Fibroblast of gingiva (primary cell): ENCODE measurements around the gene CYP11A1.

ENCODE experiments used
- DNase-seq: peaks from one replicate; pipeline ENCODE4 v3.0.0-alpha.2; 2011; ENCODE audit warnings: low read depth

CYP11A1 gene

DNA sequence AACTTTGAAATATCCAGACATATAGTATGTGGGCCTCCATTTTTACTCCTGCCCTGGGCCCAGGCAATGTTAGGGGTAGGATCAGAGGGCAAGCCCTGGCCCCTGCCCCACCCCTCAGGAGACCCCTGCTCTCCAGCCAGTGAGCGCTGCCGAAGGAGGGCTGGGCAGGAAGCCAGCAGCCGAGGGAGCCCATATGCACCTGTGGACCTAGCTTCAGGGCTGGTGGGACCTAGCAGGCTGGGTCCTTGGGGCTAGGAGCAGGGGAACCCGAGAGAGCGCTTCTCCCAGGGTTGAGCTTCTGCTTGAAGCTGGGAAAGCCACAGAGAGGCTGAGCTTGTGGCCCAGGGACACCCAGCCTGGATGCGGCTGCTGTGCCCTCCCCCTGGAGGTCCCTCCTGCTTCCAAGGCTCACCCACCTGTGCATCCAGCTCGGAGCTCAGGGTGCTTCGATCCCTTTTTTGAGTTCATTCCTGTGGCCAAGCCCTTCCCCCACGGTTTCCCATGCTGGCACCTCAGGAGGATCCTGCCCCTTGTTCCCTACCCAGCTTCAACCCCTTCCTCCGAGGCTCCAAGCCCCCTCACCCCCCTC, 21.0 kb upstream of the CYP11A1 start:
- DNase-seq = no peak

DNA sequence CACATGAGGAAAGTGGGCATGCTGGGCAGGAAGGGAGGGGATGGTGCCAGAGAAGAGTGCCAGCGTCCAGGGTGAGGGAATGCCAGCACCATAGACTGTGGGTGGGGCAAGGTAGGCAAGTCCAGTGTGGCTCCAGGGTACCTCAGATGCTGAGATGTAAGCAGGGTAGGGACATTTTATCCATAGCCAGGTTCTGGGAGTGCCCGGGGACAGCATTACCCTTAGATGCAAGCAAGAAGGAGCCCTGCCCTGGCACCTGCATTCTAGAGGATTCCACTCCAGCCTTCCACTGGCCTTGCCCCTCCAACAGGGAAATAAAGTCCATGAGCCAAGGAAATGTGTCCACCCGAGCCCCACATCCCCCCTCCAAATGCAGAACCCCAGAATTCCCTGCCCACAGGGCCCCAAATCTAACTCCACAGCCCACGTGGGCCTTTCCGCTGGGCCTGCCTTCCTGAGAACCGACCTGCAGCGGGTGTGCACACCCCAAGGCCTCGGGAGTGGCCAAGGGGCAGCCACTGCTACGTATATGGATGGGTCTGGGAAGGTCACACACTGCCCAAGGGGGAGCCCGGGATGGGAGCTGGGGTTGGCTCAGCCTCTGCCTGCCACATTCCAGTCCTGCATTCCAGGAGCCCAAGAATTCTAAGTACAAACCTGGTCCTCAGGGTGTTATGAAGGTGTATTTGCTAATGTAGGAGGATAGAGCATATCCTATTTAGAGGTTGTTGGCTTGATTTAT, 20.3 kb upstream of the CYP11A1 start:
- no peak for DNase-seq

DNA sequence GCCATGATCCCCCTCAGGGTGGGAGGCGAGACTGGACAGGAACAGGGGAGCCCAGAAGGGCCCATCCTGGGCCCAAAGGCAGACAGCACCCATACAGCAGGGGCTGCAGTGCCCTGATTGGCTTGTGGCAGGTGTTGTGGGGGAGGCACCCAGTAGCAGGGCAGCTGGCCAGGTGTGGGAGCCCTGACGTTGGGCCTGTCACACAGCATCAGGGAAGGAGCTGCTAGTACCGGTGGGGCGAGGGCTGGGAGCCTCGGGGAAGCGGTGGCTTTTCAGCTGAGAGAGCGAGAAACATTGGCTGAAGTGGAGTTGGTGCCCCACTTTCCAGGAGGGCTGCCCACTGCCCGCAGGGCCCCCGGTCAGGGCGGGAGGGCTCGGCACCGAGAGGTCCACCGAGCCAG, 19.7 kb upstream of the CYP11A1 start:
- no peak for DNase-seq

DNA sequence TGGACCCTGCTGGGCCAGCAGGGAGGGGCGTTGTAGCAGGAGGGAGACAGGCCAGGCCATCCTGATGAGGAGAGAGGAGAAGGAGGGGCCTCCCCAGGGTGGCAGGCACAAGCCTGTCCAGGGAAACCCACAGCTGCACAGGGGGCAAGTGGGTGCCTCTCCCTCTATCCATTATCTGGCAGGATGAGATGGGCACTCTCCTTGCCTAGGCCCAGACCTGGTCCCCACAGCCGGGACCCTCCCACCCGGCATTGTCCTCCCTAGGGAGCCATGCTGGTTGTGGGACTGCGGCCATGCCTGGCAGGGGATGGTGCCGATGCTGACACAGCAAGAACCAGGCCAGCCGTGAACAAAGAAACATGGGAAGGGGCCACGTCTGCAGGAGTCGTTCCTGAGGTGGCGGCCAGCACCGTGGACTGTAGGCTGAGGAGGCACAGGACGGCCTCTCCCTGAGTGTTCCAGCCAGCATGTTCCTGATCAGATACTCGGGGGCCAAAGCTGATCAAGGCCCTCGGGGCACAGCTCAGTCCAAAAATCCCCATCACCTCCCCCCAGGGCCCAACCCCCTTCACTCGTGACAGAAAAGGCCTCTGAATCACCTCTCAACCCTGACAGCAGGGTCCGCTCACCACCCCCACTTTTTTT, 19.2 kb upstream of the CYP11A1 start:
- DNase-seq = no peak

DNA sequence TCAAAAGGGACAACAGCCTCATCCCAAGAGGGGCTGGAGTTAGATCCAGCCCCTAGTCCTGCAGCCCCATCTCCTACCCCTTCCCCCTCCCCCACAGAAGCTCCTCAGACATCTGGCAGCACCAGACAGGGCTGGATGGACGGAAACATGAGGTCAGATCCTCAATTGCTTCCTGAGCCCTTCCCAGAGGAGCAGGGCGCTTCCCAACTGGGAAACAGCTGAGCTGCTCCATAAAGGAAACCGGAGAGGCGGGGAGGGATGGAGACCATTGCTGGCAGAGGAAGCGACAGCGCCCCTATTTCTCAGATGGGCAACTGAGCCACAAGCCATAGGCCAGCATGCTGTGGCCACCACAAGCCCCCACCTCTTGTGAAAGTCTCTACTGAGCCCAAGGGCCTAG, 18.3 kb upstream of the CYP11A1 start:
- no peak for DNase-seq

DNA sequence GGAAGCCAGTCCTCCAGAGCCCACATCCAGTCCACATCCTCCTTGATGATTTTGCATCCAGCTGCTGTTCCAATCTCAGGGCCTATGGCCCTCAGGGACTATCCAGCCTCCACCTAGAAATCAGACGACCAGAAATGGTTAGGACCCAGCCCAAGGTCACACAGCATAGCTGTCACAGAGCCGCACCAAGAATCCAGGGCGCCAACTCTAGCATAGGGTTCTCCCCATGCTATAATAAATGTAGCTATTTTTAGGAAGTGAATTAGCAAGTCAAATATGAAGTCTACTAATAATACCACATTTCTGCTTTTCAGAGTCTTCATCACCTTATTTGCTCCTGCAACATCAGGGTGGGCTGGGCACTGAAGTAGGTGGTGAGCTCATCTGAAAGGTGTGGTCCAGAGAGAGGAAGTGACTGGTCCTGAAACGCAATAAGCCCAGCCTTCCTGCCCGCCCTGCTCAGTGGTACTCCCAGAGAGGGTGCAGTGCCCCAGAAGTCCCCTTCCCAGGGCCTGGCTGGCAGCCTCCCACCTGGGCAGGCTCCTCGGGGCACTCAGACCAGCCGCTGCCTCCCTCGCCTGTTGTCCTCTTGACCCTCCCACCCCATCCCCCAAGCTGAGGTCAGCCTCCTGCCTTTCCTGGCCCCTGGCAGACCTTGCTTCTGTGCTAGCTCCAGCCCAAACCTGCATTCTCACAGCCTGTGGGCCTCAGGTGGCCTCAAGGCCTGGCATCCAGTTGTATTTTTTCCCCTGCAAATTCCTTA, 17.6 kb upstream of the CYP11A1 start:
- no peak for DNase-seq

DNA sequence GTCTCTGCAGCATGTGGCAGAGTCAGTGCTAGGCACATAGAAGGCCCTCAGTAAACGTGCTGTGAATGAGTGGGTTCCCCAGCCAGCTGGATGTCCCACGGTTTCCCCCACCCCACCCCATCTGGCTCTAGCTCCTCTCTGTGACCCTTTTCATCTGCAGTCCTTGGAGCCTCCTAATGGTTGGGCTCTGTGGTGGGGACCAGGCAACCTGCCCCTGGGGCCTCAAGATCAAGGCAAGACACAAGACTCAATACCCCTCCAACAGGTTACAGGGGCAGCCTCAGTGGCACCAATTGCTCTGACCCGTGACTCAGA, 17.1 kb upstream of the CYP11A1 start:
- no peak for DNase-seq

DNA sequence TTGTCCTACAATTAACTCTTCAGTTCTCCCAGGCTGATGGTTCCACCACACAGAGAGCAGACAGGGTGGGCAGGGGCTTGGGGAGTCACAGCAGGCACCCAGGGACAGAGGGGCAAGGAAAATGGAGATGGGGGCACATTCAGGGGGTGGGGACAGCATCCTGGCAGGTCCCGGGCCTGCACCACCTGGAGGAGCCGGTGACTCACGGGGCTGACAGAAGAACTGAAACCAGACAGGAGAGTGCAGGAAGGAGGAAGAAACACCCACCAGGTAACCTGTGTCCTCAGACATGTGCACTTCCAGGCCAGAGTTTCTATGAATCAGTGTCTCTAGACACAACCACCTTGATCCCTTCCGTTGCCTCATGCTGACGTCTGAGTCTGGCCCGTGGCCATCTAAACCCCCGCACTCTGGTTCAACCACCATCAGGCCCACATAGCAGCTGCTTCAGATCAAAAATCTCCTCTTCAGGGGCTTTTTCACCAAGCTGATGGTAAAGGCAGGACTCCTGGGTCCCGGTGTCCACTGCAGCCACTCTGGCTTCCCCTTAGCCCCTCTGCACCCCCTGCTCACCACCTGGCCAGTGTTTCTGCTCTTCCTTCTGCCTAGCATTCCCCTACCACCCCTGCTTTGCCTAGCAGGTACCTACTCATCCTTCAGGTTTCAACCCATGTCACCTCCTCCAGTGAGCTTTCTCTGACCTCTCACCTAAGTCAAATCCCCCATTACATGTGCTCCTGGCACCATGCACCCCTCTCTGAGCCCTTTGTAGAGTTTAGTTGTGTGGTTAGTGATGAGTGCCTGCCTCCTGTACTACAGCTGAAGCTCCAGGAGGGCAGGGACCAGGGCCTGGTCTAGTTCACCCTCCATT, 16.5 kb upstream of the CYP11A1 start:
- DNase-seq = no peak

DNA sequence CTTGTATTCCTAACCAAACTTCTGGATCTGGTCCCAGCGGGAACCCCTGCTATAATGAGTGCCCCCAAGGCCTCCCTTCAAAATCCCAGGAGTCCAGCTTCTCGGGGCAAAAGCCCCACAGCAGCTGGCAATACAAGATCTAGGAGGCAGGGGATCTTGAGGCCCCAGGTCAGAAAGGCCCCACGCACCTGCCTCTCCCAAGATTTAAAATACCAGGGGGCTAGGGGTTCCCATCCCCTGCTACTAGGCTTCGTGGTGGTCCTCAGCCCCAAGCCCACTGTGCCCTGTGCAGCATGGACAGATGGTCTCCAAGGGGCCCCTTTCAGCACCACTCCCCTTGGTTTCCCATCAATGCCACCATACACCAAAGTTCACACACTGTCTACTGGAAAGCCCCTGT, 15.8 kb upstream of the CYP11A1 start:
- no peak for DNase-seq

DNA sequence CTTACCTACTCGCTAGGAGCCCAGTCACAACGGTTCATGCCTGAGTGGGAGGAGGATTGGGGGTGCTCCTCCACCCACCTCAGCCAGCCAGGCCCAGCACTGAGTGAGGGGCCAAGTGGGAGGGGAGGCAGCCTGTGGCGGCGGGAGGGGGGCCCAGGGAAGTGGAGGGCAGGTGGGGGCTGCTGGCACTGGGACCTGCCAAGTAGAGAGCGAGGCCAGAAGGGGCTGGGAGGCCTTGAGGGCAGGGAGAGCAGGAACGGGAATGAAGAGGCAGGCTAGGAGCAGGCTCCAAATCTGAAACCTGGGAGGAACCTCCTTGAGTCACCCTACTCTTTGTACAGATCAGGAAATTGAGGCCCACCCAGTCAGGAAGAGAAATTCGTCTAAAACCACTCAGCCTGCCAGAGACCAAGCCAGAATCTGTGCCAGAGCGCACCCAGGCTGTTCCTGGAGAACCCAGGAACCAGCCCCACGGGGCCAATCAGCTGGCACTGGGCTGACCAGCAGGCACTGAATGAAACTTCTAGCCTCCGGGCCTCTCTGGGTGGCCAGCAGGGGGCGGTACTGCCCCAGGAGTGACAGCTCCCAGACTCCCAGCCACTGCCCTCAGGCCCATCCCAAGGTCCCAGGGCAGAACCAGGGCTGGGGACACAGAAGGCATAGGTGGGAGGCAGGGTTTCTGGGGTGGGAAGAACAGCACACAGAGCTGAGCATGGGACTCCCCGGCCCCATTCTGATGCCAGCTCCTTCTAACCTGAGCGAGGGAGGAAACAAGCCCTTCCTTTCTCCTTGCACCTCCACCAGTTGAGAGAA, 14.8 kb upstream of the CYP11A1 start:
- DNase-seq = peak; percentile 59

DNA sequence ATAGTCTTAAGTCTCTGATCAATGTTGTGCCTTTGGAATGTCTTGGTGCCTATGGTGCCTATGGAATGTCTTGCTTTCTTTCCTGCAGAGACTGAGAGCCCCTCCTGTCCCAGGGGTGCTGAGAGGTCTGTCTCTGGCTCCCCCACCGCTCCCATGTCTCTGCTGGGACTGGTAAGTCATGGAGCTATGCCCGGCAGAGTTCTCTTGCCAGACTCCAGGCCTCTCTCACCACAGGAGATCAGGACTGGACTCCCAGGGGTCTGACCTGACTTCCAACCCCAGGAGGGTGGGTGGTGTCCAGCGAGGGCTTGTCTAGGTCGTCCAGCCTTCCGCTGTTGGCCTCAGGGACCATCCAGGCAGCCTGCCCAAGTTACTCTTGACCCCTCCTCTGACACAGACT, 14.0 kb upstream of the CYP11A1 start:
- DNase-seq = no peak

DNA sequence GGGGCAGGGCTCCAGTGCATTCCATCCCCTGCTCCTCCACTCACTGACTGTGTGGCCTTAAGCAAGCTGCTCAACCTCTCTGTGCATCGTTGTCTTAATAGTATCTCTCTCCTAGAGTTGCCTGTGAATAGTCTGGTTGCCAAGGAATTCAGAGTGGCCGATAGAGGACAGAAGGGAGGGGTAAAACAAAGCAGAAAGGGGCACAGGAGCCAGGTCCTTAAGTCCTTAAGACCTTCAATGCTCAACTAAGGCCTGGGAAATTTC, 13.7 kb upstream of the CYP11A1 start:
- no peak for DNase-seq

DNA sequence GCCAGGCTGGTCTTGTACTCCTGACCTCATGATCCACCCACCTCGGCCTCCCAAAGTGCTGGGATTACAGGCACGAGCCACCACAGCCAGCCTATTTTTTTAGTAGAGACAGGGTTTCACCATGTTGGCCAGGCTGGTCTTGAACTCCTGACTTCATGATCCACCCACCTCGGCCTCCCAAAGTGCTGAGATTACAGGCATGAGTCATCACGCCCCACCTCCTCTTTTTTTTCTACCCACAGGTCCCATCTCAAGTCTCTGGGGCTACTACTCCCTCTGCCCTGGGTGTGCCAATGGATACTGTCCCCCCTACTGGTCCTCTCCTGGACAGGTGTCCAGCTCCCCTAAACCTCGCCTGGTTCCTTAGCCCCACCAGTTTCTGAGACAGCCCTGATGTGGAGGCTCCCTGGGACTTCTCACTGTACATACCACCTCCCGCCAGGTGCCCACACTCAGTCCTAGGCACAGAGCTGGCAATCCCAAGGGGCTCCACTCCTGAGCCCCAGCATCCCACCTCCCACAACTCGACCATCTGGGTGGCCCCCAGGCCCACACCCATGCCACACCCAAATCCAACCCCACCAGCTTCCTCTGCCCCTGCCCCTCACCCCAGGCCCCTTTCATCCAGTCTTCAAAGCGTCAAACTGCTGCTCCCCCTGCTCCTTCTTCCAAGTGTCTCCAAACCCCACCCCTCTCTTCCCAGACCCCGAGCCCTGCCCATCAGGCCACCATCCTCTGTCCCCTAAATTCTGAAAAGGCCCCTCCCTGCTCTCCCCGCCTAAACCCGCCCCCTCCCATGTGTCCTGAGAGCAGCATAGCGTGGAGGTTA, 13.1 kb upstream of the CYP11A1 start:
- no peak for DNase-seq

DNA sequence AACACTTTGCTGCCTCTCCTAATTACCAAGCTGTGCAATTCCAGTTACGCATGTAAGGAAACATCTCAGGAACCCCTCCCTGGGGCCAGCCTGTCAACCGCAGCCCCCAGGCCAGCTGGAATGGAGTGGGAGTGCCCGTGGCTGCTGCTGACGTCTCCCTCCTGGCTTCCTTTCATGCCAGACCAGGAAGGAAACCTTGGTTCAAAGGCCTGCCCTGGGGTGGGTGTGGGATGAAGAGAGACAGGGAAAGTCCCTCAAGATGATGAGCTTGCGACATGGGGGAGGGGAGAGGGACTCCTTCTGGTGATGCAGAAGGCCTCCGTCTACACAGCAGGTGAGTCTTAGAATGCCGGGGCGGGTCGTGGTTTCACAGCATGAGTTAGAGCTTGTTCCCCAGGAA, 11.4 kb upstream of the CYP11A1 start:
- no peak for DNase-seq

DNA sequence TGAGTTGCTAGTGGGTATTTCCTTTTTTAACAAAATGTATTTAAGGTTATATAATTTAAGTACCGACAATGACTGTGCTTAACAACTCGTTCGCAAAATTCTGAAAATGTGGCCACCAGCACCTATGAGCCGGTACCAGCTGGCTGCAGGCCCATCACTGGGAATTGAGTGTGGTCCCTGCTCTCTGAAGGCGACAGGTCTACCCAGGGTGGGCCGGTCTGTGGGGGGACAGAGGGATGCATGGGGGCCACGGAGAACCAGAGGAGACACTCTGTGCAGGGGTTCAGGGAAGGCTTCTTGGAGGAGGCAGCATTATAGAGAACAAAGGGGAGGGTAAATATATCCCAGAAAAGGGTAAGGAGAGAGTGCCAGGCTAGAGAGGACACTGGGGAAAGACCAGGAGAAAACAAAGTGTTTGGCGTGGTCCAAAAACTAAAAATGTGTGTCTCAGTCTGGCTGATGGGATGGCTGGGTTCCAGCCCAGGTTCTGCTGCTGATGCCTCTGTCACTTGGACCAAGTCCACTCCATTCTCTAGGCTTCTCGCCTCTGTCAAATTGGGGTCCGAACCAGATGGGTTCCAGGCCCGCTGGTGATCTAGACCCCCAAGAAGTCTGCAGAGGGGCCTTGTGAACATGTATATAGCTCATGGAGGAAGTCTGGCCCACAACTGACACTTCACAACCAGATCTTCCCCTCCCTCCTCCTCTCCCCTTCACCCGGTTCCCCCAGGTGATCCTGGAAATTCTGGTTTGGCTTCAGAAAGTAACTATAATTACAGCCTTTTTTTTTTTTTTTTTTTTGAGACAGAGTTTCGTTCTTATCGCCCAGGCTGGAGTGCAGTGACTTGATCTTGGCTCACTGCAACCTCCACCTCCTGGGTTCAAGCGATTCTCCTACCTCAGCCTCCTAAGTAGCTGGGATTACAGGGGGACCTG, 10.7 kb upstream of the CYP11A1 start:
- DNase-seq = no peak

DNA sequence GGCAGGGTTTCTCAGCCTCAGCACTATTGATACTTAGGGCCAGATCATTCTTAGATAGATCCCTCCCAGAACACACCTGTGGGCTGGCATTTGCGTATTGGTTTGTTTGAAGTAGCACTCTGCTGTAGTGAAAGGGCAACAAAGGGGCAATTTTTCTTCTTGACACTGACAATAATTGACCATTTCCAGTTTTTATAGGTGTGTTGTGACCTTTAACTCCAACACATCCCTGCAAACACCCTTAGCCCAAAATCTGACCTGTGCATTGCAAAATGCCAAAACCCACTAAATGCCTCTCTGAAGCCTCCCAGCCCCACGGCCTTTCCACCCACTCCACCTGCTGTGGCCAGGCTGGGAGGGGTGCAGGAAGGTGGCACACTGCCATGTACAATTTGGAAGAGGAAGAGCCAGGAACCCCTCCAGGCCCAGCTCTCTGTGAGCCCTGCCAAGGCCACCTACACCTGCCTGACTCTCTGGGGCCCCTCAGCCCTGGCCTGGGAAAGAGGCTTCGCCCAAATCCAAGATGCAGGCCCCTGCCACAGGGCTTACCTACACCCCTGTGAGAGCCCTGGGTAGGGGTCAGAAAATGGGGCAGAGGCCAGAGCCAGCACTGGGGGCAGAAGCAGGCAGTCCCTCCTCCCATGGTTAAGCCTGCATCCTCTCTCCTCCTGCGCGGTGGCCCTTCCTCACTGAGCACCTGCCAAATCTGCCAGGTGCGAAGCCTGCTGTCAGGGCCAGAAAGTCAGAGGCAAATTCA, 9.6 kb upstream of the CYP11A1 start:
- no peak for DNase-seq

DNA sequence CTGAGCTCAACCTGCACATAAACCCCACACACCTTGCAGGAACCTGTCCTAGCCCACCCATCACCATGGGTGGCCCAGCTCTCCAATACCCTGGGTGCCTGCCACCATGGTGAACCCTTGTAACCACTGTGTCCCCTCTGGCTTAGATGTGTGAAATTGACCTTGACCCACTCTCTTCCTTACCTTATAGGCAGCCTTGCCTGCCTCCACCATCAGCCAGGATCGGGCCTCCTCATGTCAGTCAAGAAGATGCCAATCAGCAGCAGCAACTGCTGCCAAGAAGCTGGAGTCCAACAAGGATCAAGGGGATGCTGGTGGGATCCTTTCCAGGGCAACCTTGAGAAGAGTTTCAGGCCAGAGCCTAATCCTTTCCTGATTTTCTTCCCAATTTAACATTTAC, 8.8 kb upstream of the CYP11A1 start:
- DNase-seq = no peak

DNA sequence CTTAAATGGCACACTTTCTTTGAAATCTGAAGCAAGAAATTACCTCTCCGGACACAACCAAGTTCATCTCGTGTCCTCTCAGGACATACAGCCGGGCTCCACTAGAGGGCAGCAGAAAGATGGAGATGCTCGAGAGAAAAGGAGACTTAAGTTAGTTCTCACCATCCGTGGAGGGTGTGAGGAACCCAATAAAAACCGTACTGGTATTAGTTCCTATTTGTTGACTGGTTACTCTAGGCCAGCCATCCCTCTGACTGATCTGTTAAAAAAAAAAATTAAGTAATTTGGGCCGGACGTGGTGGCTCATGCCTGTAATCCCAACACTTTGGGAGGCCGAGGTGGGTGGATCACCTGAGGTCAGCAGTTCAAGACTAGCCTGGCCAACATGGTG, 7.9 kb upstream of the CYP11A1 start:
- peak; percentile 60 for DNase-seq
